D721Med (cell line): ENCODE data around the gene SPRR5.

ENCODE experiments used
- DNase-seq: peaks from one replicate; pipeline ENCODE4 v3.0.0; 2011; ENCODE audit warnings: low spot score; ENCODE audit not compliant: insufficient read length
- FAIRE-seq: peaks from 2 replicates; lab custom pipeline; 2011; peaks lifted over from hg19 to GRCh38; lab: Jason Lieb, UNC
- TF ChIP-seq, protein P1 (sequence below): IDR thresholded peaks from 2 replicates; pipeline ENCODE4 v1.5.1; 2012; ENCODE audit warnings: mild to moderate bottlenecking, control low read depth; ENCODE audit not compliant: insufficient read depth; ENCODE audit errors: missing control alignments

SPRR5 gene

DNA sequence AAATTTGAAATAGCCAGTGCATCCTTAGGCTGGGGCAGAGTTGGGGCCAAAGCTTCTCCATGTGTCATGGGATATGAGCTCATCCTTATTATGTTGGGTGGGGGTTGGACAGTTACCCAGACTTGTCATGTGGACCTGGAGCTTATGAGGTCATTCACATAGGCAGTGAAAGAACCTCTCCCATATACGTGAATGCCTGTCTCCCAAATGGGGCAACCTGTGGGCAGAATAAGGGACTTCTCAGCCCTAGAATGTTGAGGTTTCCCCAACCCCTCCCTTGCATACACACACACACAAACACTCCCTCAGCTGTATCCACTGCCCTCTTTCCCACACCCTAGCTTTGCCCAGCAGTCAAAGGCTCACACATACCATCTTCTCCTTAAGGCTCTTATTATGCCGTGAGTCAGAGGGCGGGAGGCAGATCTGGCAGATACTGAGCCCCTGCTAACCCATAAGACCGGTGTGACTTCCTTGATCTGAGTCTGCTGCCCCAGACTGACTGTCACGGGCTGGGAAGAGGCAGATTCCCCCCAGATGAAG is 40.9 kb upstream of the SPRR5 start:
- FAIRE-seq (no peak), DNase-seq (no peak)
- TF ChIP-seq, protein P1, sequence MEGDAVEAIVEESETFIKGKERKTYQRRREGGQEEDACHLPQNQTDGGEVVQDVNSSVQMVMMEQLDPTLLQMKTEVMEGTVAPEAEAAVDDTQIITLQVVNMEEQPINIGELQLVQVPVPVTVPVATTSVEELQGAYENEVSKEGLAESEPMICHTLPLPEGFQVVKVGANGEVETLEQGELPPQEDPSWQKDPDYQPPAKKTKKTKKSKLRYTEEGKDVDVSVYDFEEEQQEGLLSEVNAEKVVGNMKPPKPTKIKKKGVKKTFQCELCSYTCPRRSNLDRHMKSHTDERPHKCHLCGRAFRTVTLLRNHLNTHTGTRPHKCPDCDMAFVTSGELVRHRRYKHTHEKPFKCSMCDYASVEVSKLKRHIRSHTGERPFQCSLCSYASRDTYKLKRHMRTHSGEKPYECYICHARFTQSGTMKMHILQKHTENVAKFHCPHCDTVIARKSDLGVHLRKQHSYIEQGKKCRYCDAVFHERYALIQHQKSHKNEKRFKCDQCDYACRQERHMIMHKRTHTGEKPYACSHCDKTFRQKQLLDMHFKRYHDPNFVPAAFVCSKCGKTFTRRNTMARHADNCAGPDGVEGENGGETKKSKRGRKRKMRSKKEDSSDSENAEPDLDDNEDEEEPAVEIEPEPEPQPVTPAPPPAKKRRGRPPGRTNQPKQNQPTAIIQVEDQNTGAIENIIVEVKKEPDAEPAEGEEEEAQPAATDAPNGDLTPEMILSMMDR, result no peak

DNA sequence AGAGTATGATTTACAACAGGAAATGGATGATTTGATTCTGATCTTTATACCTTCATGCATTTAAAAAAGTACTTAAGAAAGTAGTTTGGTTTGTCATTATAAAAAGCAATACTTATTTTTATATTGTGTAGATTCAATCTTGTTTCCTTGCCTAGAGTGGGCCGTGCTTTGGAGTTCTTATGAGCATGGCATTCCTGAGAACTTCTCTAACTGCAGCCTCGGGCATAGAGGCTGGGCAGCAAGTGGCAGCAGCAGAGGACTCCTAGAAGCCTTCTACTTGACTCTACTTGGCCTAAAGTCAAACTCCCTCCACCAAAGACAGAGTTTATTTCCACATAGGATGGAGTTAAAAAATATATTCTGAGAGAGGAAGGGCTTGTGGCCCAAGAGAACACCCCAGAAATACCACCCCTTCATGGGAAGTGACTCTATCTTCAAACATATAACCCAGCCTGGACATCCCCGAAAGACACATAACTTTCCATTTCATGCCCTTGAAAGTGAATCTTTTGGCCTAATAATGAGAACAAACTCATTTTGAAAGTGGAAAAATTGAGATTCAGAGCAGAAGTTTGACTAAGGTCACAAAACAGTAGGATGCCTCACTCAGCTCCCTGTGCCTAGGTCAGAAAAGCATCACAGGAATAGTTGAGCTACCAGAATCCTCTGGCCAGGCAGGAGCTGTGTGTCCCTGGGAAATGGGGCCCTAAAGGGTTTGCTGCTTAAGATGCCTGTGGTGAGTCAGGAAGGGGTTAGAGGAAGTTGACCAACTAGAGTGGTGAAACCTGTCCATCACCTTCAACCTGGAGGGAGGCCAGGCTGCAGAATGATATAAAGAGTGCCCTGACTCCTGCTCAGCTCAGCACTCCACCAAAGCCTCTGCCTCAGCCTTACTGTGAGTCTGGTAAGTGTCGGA is 39.1 kb upstream of the SPRR5 start, which contains the start of gene IVL:
IVL (plus strand) TSS at position 861 of the 916 bp plus-strand sequence. CDS start 1,252 bp downstream, outside the sequence.
- TF ChIP-seq, protein P1, result no peak
- FAIRE-seq, result no peak
- no peak for DNase-seq

- TF ChIP-seq, protein P1, result no peak
- DNase-seq (no peak), FAIRE-seq (no peak)
Observed at GRCh38 chr1:152909206-152909605, 37.8 kb upstream of the SPRR5 start.

DNA sequence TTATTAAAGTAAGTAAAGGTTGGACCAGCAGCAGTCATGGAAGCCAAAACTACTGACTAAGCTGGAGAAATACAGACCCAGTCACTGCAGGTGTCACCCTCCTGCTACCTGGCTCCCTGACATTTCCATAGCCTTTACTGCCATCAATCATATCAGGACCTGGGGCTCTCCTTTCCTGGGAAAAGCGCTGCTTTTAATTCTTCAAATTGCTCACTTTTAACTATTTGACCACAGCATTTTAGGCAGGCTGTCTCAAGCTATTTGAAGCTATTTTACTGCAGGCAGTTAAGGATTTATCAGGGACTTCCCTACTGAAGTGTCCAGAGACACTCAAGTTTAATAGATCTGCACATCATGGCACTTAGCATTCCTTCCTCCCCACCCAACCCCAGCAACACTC is 34.5 kb upstream of the SPRR5 start:
- DNase-seq (no peak), FAIRE-seq (no peak)
- TF ChIP-seq, protein P1, result no peak

- FAIRE-seq, result no peak
- TF ChIP-seq, protein P1, result no peak
Observed at GRCh38 chr1:152912900-152913299, 34.1 kb upstream of the SPRR5 start.

GRCh38 chr1:152917794-152918193 is 29.2 kb upstream of the SPRR5 start:
- no peak for FAIRE-seq
- TF ChIP-seq, protein P1, result peak; percentile 40
- no peak for DNase-seq

More at GRCh38 chr1:152912900-152913299, 34.1 kb upstream of the SPRR5 start:
- no peak for DNase-seq
